ENCODE data around the gene SIGLEC9.

DNA sequence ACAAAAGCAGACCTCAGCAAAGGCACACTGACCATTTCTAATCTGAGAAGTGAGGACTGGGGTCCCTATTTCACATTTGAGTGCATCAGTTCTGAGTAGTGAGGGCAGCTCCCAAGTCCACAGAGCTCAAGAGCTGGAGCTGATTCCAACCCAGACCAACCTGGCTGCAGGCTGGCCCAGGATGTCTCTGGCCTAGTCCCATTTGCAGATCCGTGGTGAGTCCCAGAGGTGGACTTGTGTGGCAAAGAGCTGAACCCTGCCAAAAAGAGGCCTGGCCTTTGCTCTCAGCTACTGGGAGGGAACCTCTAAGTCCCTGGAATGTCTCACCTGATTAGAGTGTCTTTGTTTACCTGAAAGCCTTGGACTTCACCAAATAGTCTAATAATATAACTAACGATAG is 32.0 kb downstream of the SIGLEC9 start:
- no peak for TF ChIP-seq POLR2A (IDR thresholded peaks at IDR 0.05; ENCODE audit: low read depth, low read length)
- TF ChIP-seq TAF1 (IDR thresholded peaks at IDR 0.05; ENCODE audit: borderline replicate concordance, low read depth, low read length), result no peak
- no peak for TF ChIP-seq POLR2AphosphoS5 (IDR thresholded peaks at IDR 0.05; ENCODE audit: low read depth, low read length)

Data from GM12892 (cell line).